Suprapubic skin (tissue), 4 donors: Measurements from ENCODE around the gene LRRC51.
A peak's percentile ranks its signal among the peaks of the same experiment; 100 is the strongest.

Source experiments
- POLR2A ChIP-seq, 2 donors: fragments of 450-650 bp; IDR thresholded peaks; one replicate each; pipeline ENCODE4 v1.6.1; 2017; ENCODE audit warnings: antibody characterized with exemption in 2 of 2, mild to moderate bottlenecking in 2 of 2, moderate library complexity in 2 of 2
- POLR2AphosphoS5 ChIP-seq, 3 donors: sonication (generic); formaldehyde crosslinking; IDR thresholded peaks; one replicate each; pipeline ENCODE4 v1.6.1; 2017; ENCODE audit warnings: antibody characterized with exemption in 3 of 3
- TF ChIP-seq, protein P1 (sequence below), 2 donors: fragments of 200-600 bp in 1 of 2; fragments of 450-650 bp in 1 of 2; sonication (generic) in 1 of 2; IDR thresholded peaks; one replicate each; pipeline ENCODE4 v1.5.1; 2016 to 2019; ENCODE audit warnings: antibody characterized with exemption in 2 of 2, mild to moderate bottlenecking in 1 of 2, moderate library complexity in 1 of 2

DNA sequence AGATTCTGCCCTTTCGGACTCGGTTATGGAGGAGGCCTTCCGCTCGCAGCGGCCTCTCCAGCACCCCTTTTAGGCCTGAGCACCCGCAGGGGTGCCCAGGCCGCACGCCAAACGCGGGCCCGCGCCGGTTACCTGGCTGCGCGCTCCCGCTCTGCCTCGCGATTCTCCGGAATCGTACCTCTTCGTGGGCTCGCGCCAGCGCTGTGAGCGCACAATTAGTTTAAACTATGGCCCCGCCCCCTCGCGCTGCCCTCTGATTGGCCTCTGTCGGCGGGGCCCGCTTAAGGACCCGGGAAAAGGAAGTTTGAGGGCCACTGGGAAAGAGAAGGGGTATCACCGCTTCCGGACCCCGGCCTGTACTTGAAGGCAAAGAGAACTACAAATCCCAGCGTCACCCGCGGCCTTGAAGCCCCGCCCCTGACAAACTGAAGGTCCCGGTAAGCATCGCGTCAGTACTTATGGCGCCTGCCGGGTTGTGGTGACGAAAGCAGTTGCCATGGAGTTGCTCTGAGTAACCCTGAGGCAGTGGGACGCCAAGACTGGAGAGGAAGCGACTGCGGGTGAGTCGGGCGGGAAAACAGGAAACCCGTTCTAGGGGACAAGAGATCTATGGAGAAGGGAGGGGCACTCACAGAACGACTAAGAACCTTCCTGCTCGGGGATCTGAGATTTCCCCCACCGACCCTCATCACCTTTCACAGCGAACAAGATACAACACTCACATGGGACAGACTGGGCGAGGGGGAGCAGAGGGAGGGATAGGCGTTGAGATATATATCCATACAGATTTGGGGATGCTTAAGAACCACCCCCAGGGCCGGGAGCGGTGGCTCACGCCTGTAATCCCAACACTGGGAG, at the start of gene LRRC51, which contains the start of gene NUMA1:
- peak in 1 of 2 donors; percentile 24 for TF ChIP-seq POLR2A (IDR thresholded peaks at IDR 0.05)
- TF ChIP-seq, protein P1, sequence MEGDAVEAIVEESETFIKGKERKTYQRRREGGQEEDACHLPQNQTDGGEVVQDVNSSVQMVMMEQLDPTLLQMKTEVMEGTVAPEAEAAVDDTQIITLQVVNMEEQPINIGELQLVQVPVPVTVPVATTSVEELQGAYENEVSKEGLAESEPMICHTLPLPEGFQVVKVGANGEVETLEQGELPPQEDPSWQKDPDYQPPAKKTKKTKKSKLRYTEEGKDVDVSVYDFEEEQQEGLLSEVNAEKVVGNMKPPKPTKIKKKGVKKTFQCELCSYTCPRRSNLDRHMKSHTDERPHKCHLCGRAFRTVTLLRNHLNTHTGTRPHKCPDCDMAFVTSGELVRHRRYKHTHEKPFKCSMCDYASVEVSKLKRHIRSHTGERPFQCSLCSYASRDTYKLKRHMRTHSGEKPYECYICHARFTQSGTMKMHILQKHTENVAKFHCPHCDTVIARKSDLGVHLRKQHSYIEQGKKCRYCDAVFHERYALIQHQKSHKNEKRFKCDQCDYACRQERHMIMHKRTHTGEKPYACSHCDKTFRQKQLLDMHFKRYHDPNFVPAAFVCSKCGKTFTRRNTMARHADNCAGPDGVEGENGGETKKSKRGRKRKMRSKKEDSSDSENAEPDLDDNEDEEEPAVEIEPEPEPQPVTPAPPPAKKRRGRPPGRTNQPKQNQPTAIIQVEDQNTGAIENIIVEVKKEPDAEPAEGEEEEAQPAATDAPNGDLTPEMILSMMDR (IDR thresholded peaks at IDR 0.05) = no peak
- peak in 1 of 3 donors; percentile 76 for TF ChIP-seq POLR2AphosphoS5 (IDR thresholded peaks at IDR 0.05)
